Germinal center (tissue), 1 donor: ENCODE data around the gene SFTPA2.
"Not testable (repeated sequence)": the region's sequence is repeated elsewhere in the genome, so short reads cannot be mapped to it uniquely, and the experiment has no call there.

ENCODE experiments used
- DNase-seq: peaks from one replicate; pipeline ENCODE4 v3.0.0; 2012; ENCODE audit warnings: mixed read lengths, low spot score

Gene SFTPA2

GRCh38 chr10:79560160-79560709 is at the start of gene SFTPA2:
TSS of gene SFTPA2 (minus strand) at chr10:79560407. CDS start at chr10:79559483, 924 bp downstream.
- DNase-seq = no peak

- peak; percentile 50 for DNase-seq
These were observed 48.5 kb upstream of the SFTPA2 start for GRCh38 chr10:79608505-79609375.

GRCh38 chr10:79605308-79605707 is 45.1 kb upstream of the SFTPA2 start:
- DNase-seq = no peak

GRCh38 chr10:79604294-79604693 is 44.1 kb upstream of the SFTPA2 start:
- no peak for DNase-seq

GRCh38 chr10:79602953-79603352 is 42.7 kb upstream of the SFTPA2 start:
- no peak for DNase-seq

- no peak for DNase-seq
These were observed 41.7 kb upstream of the SFTPA2 start for GRCh38 chr10:79601939-79602338.

- not testable (repeated sequence) for DNase-seq
These were observed 39.4 kb upstream of the SFTPA2 start for GRCh38 chr10:79599644-79600043.

- DNase-seq = no peak
These were observed 35.3 kb upstream of the SFTPA2 start for GRCh38 chr10:79595510-79595909.

- not testable (repeated sequence) for DNase-seq
These were observed 34.4 kb upstream of the SFTPA2 start for GRCh38 chr10:79594565-79594964.

GRCh38 chr10:79593377-79593776 is 33.2 kb upstream of the SFTPA2 start:
- no peak for DNase-seq

- no peak for DNase-seq
These were observed 28.6 kb upstream of the SFTPA2 start for GRCh38 chr10:79588800-79589199.

- no peak for DNase-seq
These were observed 26.7 kb upstream of the SFTPA2 start for GRCh38 chr10:79586933-79587332.

- no peak for DNase-seq
These were observed 25.8 kb upstream of the SFTPA2 start for GRCh38 chr10:79585870-79586527.

GRCh38 chr10:79583488-79584024 is 23.3 kb upstream of the SFTPA2 start:
- no peak for DNase-seq

GRCh38 chr10:79582954-79583353 is 22.7 kb upstream of the SFTPA2 start:
- DNase-seq = not testable (repeated sequence)

- DNase-seq = no peak
These were observed 21.9 kb upstream of the SFTPA2 start for GRCh38 chr10:79582096-79582495.

GRCh38 chr10:79581044-79581443 is 20.8 kb upstream of the SFTPA2 start:
- no peak for DNase-seq

GRCh38 chr10:79579361-79579760 is 19.2 kb upstream of the SFTPA2 start:
- no peak for DNase-seq

- DNase-seq = not testable (repeated sequence)
These were observed 10.4 kb upstream of the SFTPA2 start for GRCh38 chr10:79570624-79571023.

GRCh38 chr10:79563426-79563825 is 3.2 kb upstream of the SFTPA2 start:
- DNase-seq = no peak

- peak; percentile 37 for DNase-seq
These were observed 2.0 kb upstream of the SFTPA2 start for GRCh38 chr10:79562135-79562756.

- DNase-seq = no peak
These were observed 1.1 kb upstream of the SFTPA2 start for GRCh38 chr10:79561257-79561656.
